Bronchial epithelial cell (primary cell): ENCODE measurements around the gene GHDC. TPM values are rescaled to one million over a fixed set of nuclear protein-coding genes. Genes with fewer than 3 reads are reported as not detected.
"Not testable (repeated sequence)": the region's sequence is repeated elsewhere in the genome, so short reads cannot be mapped to it uniquely, and the experiment has no call there.

ENCODE experiments used
- DNase-seq: peaks from one replicate; pipeline ENCODE4 v3.0.0-alpha.2; 2010; ENCODE audit warnings: low read depth
- FAIRE-seq: peaks from 2 replicates; lab custom pipeline; 2011; peaks lifted over from hg19 to GRCh38; lab: Jason Lieb, UNC
- H3K27me3 ChIP-seq: 2 replicates; pipeline ENCODE4 v1.5.1; 2011; ENCODE audit warnings: low read length; ENCODE audit not compliant: control insufficient read depth, insufficient read depth
- H3K36me3 ChIP-seq: 2 replicates; pipeline ENCODE4 v1.5.1; 2011; ENCODE audit warnings: low read length; ENCODE audit not compliant: control insufficient read depth, insufficient read depth
- H3K4me3 ChIP-seq: 2 replicates; pipeline ENCODE4 v1.5.1; 2011; ENCODE audit warnings: mild to moderate bottlenecking, low read depth, low read length, control low read depth
- total RNA-seq: library from RNA; depleted of rRNA; stranded (reverse); fragments of >200 nt; gene quantifications from 2 replicates; pipeline ENCODE4 v1.2.1, GENCODE V29; 2014
- TF ChIP-seq, protein P1 (sequence below): IDR thresholded peaks from 2 replicates; pipeline ENCODE4 v1.5.1; 2011; ENCODE audit warnings: mild to moderate bottlenecking, moderate library complexity, low read length, control low read depth, inconsistent platforms; ENCODE audit not compliant: insufficient read depth, severe bottlenecking

The GHDC gene, protein sequence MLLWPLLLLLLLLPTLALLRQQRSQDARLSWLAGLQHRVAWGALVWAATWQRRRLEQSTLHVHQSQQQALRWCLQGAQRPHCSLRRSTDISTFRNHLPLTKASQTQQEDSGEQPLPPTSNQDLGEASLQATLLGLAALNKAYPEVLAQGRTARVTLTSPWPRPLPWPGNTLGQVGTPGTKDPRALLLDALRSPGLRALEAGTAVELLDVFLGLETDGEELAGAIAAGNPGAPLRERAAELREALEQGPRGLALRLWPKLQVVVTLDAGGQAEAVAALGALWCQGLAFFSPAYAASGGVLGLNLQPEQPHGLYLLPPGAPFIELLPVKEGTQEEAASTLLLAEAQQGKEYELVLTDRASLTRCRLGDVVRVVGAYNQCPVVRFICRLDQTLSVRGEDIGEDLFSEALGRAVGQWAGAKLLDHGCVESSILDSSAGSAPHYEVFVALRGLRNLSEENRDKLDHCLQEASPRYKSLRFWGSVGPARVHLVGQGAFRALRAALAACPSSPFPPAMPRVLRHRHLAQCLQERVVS
- 5.9 and 6.8 TPM in 2 replicates for total RNA-seq

DNA sequence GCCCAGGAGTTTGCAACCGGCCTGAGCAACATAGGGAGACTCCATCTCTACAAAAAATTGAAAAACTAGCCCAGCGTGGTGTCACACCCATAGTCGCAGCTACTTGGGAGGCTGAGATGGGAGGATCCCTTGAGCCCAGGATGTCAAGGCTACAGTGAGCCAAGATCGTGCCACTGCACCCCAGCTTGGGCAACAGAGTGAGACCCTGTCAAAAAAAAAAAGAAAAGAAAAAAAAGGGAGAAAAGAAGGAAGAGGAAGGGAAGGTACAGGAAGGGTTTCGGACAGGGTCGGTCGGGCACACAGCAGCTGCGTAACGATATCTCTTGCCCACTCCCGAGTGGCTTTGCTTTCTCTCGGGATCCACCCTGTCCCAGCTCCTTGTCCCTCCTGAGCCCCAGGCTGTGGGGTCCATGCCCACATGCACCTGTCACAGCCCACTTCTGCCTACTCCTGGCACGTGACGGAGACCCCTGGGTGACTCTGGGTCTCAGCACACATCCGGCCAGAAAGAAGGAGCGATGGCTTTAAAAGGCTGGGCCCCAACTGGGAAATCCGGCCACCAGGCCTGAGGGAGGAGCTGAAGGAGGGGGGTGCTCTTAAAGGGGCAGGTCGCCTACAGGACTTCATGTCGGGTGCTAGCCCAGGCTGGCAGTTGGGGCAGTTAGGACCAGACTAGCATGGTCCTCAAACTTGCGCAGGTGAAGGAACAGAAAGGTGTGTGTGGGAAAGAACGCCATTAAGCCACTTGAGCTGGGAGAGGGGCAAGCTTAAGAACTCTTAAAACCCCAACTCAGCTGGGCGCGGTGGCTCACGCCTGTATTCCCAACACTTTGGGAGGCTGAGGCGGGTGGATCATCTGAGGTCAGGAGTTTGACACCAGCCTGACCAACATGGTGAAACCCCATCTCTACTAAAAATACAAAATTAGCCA is at the start of gene GHDC:
Gene GHDC (minus strand): TSS at position 526 of the 931 bp plus-strand sequence. CDS start 913 bp downstream, outside the sequence.
- Histone ChIP-seq H3K36me3 (no peaks in the 10 kb centered on the region), H3K4me3 (peak within 1 kb of the TSS; percentile 84), H3K27me3 (no peaks in the 10 kb centered on the region)
- DNase-seq (peak; percentile 69), FAIRE-seq (no peak)
- TF ChIP-seq, protein P1, sequence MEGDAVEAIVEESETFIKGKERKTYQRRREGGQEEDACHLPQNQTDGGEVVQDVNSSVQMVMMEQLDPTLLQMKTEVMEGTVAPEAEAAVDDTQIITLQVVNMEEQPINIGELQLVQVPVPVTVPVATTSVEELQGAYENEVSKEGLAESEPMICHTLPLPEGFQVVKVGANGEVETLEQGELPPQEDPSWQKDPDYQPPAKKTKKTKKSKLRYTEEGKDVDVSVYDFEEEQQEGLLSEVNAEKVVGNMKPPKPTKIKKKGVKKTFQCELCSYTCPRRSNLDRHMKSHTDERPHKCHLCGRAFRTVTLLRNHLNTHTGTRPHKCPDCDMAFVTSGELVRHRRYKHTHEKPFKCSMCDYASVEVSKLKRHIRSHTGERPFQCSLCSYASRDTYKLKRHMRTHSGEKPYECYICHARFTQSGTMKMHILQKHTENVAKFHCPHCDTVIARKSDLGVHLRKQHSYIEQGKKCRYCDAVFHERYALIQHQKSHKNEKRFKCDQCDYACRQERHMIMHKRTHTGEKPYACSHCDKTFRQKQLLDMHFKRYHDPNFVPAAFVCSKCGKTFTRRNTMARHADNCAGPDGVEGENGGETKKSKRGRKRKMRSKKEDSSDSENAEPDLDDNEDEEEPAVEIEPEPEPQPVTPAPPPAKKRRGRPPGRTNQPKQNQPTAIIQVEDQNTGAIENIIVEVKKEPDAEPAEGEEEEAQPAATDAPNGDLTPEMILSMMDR = no peak

DNA sequence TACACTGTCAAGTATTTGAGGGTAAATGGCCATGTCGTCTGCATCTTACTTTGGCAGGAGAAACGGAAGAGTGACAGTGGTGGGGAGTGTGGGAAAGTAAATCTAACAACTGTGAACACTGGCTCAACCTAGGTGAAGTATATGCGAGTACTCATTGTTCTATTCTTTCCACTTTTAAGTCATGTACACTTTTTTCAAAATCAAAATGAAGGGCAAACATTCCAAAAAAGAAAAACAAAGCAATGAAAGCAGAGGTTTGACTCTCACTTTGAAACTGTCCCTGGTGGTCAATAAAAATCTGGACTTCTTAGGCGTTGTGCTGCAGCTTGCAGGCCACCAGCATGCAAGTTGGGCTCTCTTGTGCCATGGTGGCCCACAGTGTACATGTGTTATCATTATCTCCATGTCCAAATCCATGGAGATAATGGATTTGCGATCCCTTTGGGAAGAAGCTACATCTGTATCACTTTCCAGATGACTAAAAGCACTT is 49.2 kb upstream of the GHDC start:
- no peaks in the 10 kb centered on the region for H3K27me3 ChIP-seq
- DNase-seq = no peak
- FAIRE-seq = no peak
- H3K4me3 ChIP-seq = no peak overlapping the region
- TF ChIP-seq, protein P1 = no peak
- H3K36me3 ChIP-seq = no peaks in the 10 kb centered on the region

GRCh38 chr17:42241871-42242270 is 47.6 kb upstream of the GHDC start:
- H3K27me3 ChIP-seq = no peaks in the 10 kb centered on the region
- no peak overlapping the region for H3K4me3 ChIP-seq
- FAIRE-seq (no peak), DNase-seq (no peak)
- TF ChIP-seq, protein P1 = no peak
- H3K36me3 ChIP-seq = no peaks in the 10 kb centered on the region

- FAIRE-seq, H3K36me3 ChIP-seq, H3K27me3 ChIP-seq, H3K4me3 ChIP-seq, DNase-seq: not testable (repeated sequence)
Observed at GRCh38 chr17:42240863-42241262, 46.6 kb upstream of the GHDC start.

- Histone ChIP-seq H3K4me3 (no peak overlapping the region), H3K27me3 (no peaks in the 10 kb centered on the region), H3K36me3 (no peaks in the 10 kb centered on the region)
- DNase-seq = no peak
- FAIRE-seq = no peak
- TF ChIP-seq, protein P1 = no peak
Observed at GRCh38 chr17:42240201-42240600, 45.9 kb upstream of the GHDC start.

- FAIRE-seq, DNase-seq, H3K4me3 ChIP-seq, H3K27me3 ChIP-seq, H3K36me3 ChIP-seq: not testable (repeated sequence)
Observed at GRCh38 chr17:42239576-42239975, 45.3 kb upstream of the GHDC start.
